Kidney glomerular epithelial cell (primary cell): ENCODE data around the gene TUT4.

ENCODE experiments used
- DNase-seq: peaks from one replicate; lab custom pipeline; 2025; lab: John Stamatoyannopoulos, UW

TUT4 gene

GRCh38 chr1:52571783-52572182 is 18.9 kb upstream of the TUT4 start:
- no peak for DNase-seq

- no peak for DNase-seq
These were observed 16.7 kb upstream of the TUT4 start for GRCh38 chr1:52569449-52570210.

- DNase-seq, result no peak
These were observed 15.1 kb upstream of the TUT4 start for GRCh38 chr1:52567943-52568342.

- DNase-seq, result no peak
These were observed 9.9 kb upstream of the TUT4 start for GRCh38 chr1:52562766-52563165.

- DNase-seq, result no peak
These were observed 7.0 kb upstream of the TUT4 start for GRCh38 chr1:52559875-52560274.

- no peak for DNase-seq
These were observed 6.0 kb upstream of the TUT4 start for GRCh38 chr1:52558941-52559340.

- no peak for DNase-seq
These were observed 3.9 kb upstream of the TUT4 start for GRCh38 chr1:52556641-52557360.

- DNase-seq, result no peak
These were observed 1.9 kb upstream of the TUT4 start for GRCh38 chr1:52554756-52555155.

GRCh38 chr1:52554267-52554640 is 1.4 kb upstream of the TUT4 start:
- no peak for DNase-seq

GRCh38 chr1:52553362-52554266 is 722 bp upstream of the TUT4 start:
- peak; percentile 44 for DNase-seq

GRCh38 chr1:52552236-52552504 is 722 bp downstream of the TUT4 start:
- DNase-seq, result peak; percentile 74

GRCh38 chr1:52551507-52552235 is 1.2 kb downstream of the TUT4 start:
- peak; percentile 35 for DNase-seq

GRCh38 chr1:52550447-52550846 is 2.4 kb downstream of the TUT4 start:
- DNase-seq, result no peak

- DNase-seq, result no peak
These were observed 3.6 kb downstream of the TUT4 start for GRCh38 chr1:52549267-52549666.

GRCh38 chr1:52546852-52547251 is 6.0 kb downstream of the TUT4 start:
- DNase-seq, result no peak

GRCh38 chr1:52544665-52545525 is 8.0 kb downstream of the TUT4 start:
- no peak for DNase-seq

GRCh38 chr1:52542085-52542688 is 10.7 kb downstream of the TUT4 start:
- no peak for DNase-seq

- DNase-seq, result no peak
These were observed 17.7 kb downstream of the TUT4 start for GRCh38 chr1:52534928-52535764.

GRCh38 chr1:52533713-52534112 is 19.2 kb downstream of the TUT4 start:
- DNase-seq, result no peak
